HG03342 (cell line): ENCODE results near the gene UBE3C.
"Not testable (repeated sequence)": the region's sequence is repeated elsewhere in the genome, so short reads cannot be mapped to it uniquely, and the experiment has no call there.

Experiments used
- ATAC-seq: cut with Tn5 transposase; IDR thresholded peaks from one replicate; pipeline ENCODE4 v1.9.1; 2021; ENCODE audit warnings: mild to moderate bottlenecking, moderate library complexity; ENCODE audit not compliant: unreplicated experiment

UBE3C gene

DNA sequence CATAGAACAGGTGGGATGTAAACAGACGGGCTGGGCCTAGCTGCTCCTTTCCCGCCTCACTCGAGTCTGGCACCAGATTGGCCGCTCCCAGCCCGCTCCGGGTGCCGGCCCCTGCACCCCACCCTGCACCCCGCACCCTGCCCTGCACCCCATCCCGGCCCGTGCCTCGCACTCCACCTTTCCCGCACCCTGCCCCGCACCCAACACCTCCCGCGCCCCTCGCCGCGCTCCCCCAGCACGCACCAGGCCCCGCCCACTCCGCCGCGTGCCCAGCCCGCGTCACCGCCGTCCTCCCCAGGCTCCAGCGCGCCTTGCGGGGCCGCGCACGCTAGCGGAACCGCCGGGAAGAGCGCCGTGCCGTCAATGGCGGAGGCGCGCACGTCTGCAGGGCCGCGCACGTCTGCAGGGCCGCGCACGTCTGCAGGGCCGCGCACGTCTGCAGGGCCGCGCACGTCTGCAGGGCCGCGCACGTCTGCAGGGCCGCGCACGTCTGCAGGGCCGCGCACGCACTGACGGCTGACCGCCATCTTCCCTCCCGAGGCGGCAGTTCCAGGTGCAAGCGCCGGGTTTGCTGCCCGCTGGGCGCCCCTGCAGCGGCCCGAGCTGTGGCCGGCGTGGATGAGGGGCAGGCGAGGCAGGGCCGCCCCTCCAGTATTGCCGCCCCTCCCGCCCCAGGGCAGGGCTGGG lies at the start of gene UBE3C:
TSS of gene UBE3C (plus strand) at position 503 of the 687 bp plus-strand sequence. CDS start 347 bp downstream, outside the sequence.
- peak; percentile 86 for ATAC-seq

DNA sequence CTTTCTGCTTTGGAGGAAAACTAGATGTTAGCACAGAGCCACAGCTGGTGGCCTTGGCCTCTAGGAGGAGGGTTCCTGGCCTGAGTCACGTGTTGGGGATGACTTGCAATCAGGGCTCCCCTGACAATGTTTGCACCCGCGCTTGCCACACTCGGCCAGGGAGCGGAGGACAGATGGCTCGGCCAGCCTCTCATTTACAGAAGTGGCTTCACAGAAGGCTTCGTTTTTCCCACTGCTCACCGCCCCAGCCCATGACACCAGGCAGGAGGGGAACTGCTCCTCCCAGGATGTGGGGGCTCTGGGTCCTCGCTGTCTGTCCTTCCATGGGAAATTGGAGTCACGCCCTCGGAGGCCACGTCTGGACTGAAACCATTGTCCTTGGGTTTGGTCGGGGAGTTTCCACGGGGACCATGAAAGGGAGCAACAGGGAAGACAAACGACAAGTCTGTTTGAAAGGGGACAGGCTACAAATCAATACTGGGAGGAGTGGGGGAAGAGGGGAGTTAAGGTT lies 49.6 kb upstream of the UBE3C start:
- no peak for ATAC-seq

DNA sequence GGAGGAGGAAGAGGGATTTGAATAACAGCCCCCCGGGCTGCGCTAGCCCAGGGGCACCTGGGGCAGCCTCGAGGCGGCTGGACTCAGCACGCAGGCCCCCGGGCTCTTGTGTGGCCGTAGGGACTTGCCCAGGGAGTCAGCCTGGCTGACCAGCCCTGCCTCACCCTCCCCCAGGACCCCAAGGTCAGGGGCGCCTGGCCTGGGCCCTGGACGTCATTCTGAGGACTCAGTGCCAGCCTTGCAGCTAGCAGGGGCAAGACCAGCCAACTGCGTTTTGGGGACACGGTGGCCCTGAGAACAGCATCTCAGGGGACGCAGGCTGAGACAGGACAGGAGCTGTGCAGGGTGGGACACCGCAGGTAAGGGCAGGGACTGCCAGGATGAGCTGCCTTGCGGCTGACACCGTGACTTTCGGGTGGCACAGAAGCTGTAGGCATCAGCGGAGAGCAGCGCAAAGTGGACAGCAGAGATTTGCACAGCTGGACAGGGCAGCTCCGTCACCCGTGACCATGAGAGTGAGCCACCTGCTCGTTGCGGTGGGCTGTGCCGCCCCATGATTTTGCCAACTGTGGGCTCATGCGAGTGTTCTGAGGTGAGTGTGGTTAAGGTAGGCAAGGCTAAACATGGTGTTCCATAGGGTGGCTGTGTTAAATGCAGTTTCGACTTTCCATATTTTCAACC lies 48.1 kb upstream of the UBE3C start:
- no peak for ATAC-seq

DNA sequence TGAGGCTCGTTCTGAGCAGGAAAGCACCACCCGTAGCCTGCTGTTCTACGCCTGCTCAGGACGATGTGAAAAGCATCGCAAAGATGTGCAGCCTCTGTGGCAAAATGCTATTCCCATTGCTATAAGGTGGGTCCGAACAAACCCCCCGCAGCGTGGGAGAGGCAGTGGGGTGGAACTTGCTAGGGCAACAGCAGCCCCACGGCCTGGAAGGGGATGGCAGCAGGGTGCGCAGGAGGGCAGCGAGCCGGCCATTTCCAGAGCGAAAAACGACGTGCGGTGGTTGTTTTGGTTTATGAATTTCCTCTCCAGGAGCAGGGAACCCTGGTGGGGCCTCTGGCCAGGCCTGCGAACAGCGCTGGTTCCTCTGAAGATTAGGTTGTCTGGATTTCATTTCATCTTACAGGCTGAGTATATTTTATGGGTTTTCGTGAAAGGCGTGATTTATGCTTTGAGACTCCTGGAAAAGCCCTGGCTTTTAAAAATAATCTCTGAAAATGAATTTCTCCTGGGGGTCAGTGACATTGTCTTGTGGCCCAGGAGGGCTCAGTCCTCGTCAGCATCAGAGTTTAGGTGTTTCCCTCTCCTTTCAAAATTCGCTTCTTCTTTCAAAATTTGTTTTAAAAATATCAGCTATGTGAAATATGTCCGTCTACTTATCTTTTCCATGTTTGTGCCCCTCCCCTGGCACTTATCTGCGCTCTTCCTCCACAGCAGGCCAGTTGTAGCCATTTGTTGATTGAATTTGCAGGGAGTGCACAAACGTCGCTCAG lies 42.3 kb upstream of the UBE3C start:
- ATAC-seq: no peak

DNA sequence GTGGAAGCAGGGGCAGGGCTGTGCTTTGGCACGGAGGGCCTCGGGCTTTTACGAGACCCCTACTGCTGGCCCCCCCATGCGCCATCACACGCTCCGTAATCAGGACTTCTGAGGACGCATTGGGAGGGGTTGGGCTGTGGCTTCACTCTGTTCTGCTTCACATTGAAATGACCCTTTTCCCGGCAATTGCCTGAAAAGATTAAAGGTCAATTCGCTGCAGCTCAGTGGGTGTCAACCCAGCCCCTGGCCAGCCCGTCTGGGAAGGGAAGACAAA lies 41.7 kb upstream of the UBE3C start:
- no peak for ATAC-seq

- no peak for ATAC-seq
Observed at GRCh38 chr7:157097569-157097968, 41.2 kb upstream of the UBE3C start.

DNA sequence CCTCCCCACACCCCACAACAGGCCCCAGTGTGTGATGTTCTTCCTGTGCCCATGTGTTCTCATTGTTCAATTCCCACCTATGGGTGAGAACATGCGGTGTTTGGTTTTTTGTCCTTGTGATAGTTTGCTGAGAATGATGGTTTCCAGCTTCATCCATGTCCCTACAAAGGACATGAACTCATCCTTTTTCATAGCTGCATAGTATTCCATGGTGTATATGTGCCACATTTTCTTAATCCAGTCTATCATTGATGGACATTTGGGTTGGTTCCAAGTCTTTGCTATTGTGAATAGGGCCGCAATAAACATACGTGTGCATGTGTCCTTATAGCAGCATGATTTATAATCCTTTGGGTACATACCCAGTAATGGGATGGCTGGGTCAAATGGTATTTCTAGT lies 38.7 kb upstream of the UBE3C start:
- ATAC-seq: not testable (repeated sequence)

DNA sequence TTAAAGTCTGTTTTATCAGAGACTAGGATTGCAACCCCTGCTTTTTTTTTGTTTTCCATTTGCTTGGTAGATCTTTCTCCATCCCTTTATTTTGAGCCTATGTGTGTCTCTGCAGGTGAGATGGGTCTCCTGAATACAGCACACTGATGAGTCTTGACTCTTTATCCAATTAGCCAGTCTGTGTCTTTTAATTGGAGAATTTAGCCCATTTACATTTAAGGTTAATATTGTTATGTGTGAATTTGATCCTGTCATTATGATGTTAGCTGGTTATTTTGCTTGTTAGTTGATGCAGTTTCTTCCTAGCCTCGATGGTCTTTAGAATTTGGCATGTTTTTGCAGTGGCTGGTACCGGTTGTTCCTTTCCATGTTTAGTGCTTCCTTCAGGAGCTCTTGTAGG lies 35.1 kb upstream of the UBE3C start:
- not testable (repeated sequence) for ATAC-seq

DNA sequence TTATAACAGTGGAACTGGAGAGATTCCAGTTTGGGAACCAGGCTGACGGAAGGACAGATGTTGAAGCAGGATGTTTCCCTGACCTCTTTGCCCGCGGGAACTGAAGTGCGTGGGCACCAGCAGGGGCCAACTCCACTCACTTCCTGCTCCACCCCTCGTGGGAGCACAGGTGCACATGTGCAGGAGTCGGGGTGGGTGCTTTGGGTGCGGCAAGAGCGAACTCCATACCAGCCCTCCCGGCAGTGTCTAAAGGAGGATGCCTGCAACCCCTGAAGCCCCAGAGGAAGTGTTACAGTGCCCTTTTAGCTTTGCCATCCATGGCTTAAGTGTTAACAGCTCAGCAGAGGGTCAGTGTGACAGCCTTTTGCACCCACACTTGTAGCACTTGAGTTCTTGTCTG lies 27.4 kb upstream of the UBE3C start:
- ATAC-seq: no peak

- ATAC-seq: no peak
Observed at GRCh38 chr7:157112706-157113105, 26.0 kb upstream of the UBE3C start.

GRCh38 chr7:157113607-157114006 lies 25.1 kb upstream of the UBE3C start:
- no peak for ATAC-seq

GRCh38 chr7:157116762-157117161 lies 22.0 kb upstream of the UBE3C start:
- ATAC-seq: no peak

DNA sequence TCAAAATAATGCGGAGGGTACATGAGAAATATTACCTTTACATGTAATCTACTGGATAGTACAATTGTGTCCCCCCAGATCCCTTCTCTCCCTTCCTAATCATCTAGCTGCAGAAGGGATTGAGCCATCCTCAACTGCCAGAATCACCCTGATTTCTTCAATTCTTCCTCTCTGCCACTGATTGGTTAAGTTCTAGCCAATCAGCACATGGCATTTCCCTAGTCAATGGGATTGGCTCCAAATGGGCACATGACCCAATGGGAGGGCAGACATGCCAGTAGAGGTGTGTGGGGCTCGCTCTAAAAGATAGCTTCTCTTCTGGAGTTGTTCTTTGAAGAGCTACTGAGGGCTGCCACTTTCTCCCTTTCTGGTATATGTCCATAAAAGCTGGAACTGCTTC lies 20.9 kb upstream of the UBE3C start:
- no peak for ATAC-seq

DNA sequence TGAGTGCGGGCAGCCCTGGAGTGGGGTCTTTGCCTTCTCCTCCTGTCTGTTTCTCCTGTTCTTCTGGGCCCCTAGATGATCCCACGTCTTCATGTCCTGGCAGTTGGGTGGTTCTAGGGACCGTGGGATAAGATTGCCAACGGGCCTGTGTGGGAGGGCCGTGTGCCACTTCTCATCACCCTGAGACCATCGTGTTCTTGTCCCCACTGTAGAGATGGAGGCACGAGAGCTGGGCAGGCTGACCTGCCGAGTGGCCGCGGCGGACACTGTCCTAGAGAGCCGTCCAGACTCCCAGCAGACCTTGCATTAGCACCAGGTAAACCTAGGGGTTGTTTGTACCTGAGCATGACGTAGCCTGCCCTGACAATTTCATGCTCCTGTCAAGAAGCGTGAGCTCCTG lies 18.5 kb upstream of the UBE3C start:
- ATAC-seq: no peak

DNA sequence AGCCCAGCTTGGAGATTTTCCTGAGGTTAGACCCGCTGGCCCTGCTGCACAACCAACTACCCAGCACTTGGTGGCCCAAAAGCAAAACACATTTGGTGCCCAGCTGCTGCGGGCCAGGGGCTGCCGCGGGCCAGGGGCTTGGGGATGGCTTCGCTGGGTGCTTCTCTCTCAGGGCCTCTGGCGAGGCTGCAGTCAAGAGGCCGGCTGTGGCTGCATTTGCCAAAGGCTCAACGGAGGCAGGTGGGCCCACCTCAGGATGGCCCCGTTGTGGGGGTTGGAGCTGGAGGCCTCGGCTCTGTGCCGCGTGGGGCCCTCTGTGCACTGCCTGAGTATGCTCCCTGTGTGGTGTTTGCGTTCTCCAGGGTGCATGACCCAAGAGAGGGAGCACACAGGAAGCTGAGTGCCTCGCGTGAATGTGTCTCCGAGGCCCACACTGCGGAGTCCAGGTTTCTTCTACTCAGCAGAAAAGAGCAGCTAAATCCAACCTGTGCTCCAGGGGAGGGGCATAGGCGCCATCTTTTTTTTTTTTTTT lies 17.5 kb upstream of the UBE3C start:
- ATAC-seq: no peak

DNA sequence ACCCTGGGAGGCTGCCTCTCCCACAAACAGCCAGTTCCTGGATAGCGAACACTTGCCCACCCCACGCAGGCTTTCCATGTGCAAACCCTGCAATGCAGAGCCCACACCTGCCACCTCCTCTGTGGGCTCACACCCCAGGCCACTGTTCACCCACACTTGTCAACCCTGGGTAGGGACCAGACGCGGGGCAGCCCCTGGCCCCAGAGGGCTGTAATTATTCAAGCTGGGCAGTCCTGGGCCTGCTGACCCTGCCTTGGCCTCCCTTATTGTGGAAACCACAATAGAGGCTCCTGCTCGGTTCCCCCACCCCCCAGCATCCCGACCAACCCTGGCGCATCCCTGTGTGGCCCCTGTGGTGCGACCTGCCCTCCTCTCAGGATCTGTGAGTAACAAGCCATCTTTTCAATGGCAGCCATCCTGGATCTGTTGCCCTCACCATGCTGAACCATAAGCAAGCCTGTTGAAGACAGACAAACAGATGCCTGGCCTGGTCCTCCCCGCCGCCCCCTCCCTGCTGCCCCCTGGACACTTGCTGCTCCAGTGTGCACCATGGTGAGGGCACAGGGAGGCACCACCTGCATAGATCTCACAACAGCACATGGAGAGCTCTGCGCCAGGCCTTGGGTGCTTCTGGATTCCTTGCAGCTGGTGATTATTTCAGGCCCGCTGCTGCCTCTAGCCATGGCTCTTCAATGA lies 15.8 kb upstream of the UBE3C start:
- ATAC-seq: no peak

DNA sequence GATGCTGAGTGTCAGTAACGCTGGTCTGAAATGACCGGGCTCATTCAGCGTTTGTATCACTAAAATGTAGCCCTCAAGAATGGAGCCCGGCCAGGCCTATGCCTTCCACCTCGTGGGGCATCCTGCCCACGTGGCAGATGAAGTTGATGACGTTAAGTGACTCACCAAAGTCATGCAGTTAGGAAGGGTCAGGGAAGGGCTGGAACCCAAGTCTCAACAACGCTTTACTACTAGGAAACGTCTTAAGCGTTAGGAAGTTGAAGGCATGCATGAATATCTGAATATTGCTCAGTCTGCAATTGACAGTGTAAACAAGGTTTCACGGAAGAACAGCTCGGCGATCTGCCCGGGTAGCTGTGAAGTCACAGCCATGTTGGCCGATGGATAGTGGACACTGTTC lies 14.0 kb upstream of the UBE3C start:
- no peak for ATAC-seq

GRCh38 chr7:157125376-157126223 lies 13.1 kb upstream of the UBE3C start:
- ATAC-seq: no peak

- ATAC-seq: no peak
Observed at GRCh38 chr7:157126921-157127320, 11.8 kb upstream of the UBE3C start.

- no peak for ATAC-seq
Observed at GRCh38 chr7:157129200-157129599, 9.5 kb upstream of the UBE3C start.
